Retina (tissue), 1 donor: ENCODE data around the gene CNTN4.
"Not testable (repeated sequence)": the region's sequence is repeated elsewhere in the genome, so short reads cannot be mapped to it uniquely, and the experiment has no call there.

Source experiments
- DNase-seq: peaks from one replicate; pipeline ENCODE4 v3.0.0-alpha.2; 2016

The CNTN4 gene

DNA sequence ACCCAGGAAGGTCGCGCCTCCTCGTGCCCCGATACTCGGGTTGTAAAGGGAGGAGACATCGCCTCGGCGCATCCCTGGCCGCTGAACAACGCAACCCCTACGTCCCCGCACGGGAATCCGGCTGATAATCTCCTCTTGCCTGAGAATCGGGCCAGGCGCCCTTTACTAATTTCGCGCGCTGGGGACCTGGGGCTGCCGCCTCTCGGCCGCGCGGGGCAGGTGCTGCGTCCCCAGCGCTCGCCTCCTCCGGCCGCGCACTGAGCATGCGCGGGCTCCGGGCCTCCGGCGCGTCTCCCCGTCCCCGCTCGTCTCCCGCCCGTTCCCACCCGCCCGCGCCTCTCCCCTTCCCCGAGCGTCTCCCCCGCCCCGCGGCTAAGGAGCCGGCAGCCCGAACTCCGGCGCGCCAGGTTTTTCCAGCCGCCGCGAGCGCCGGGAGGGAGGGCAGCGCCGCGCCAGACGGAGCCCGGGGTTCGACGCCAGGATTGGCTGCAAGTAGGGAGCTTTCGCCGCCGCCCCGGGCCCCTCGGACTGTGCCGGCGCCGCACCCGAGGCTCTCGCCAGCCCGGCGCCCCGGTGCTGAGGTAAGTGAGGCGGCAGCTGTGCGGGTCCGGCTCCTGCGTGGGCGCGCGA lies at the start of gene CNTN4:
CNTN4 (plus strand) TSS at position 469 of the 630 bp plus-strand sequence.
- peak; percentile 92 for DNase-seq

DNA sequence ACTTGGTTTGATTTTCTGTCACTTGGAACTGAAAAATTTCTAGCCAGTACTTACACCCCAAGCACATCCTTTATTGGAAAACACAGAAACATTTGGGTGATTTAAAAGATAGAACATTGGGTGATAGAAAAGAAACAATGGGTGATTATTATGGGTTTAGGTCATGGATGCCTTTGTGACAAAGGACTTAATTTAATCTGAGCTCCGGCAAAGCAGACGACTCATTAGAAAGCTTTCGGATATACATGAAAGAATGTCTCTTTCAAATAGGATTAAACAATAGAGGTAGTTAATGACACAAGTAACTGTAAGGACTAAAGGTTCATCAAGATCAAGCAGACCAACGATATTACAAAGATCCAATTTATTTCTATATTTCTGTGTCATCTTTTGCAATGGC lies 37.3 kb upstream of the CNTN4 start:
- peak; percentile 40 for DNase-seq

DNA sequence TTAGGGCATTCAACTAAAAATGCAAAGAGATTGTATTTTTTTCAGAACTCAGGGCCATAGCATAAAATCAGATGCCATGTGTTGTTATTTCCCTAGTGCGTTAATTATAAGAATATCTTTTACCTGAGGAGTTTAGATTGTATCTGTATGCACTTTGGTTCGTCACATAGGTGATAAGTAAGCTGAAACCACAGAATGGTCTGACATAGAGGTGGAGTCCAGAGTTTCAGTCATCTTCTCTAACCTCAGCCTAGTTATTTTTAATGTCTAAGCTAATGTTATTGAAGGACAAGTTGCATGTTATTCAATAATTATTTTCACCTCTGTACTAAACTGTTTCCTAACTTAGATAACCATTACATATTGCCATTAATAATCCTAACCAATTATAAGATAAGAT lies 27.1 kb upstream of the CNTN4 start:
- no peak for DNase-seq

DNA sequence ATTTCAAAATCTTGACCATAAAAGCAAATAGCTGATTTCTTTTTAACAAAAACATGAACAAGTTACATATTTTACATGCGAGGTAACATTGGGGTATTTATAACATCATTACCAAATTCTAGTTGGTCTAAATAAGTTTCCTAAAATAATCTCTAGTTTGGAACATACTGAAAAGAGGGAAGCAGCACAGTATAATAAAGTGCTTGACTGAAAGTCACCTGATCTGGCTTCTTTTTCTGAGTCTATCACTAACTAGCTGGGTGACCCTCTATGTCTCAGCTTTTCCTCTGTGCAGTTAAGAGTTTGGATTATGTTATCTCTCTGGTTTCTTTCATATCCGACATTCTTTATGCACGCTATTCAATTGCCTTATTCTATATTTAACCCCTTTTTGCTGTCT lies 19.8 kb upstream of the CNTN4 start:
- DNase-seq: no peak

DNA sequence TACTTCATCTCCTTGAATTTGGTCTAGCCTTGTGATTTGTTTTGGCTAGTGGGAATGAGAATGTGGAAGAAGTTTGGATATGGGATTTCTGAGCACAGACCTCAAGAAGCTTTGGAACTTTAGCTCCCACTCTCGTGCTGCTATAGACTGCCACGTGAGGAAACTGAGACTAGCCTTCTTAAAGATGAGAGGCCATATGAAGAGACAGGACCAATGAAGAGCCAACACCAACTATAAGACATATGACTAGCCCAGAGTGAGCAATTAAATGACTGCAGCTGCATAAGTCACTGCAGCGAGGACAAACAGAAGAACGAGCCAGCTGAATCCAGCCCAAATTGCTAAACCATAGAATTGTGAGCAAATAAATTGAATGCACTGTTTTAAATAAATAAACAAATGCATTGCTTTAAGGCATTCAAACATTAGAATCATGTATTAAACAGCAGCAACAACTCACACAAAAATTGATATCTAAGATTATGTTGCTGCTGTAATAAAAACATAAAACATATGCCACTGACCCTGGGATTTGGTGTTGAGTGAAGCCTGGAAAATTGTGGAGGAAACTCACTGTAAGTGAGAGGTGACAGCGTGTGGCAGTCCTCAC lies 15.7 kb upstream of the CNTN4 start:
- DNase-seq: no peak

DNA sequence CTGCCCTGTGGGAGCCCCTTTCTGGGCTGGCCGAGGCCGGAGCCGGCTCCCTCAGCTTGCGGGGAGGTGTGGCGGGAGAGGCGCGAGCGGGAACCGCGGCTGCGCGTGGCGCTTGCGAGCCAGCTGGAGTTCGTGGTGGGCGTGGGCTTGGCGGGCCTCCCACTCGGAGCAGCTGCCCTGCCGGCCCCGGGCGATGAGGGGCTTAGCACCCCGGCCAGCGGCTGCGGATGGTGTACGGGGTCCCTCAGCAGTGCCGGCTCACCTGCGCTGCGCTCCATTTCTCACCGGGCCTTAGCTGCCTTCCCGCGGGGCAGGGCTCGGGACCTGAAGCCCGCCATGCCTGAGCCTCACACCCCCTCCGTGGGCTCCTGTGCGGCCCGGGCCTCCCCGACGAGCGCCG lies 15.1 kb upstream of the CNTN4 start:
- not testable (repeated sequence) for DNase-seq

DNA sequence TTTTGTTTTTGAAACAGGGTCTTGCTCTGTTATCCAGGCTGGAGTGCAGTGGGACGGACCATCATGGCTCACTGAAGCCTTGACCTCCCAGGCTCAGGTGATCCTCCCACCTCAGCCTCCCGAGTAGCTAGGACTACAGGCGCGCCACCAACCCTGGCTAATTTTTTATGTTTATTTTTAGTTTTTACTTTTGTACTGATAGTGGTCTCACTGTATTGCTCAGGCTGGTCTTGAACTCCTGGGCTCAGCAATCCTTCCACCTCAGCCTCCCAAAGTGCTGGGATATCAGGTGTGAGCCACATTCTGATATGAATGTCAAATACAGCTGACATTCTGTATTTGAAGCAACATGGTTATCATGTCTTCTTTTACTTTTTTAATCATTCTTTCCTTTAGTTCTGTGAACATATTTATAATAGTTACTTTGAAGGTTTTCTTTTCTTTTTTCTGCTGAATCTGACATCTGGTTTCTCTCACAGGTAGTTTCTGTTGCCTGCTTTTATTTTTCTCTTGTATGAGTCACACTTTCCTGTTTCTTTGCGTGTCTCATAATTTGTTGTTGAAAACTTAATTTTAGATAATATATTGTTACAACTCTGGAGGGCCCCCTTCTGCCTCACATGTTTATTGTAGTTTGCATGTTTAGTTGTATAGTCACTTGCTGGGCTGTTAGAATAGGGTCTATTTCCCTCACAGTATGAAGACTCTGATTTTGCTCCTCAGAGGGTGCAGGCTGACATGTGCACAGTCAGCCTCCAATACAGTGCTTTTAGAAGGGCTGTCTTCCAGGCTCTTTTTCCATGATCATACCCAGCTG lies 8.4 kb upstream of the CNTN4 start:
- no peak for DNase-seq

DNA sequence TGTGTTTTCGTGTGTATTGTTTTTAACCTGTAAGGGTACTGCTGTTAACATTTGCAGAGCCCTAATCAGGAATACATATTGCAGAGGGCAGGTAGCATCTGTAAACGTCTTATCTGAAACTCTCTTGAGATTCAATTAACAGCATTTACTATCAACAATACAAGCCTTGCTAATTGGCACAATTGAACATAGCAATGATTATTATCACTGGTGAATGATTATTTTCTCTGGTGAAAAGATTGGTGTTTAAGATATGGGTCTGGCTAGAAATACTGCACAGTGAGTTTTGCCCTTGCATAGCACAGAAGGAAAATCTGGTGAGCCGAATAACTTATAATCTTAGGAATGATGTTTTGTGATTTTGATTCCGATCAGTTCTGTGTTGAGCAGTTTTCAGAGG lies 5.9 kb upstream of the CNTN4 start:
- DNase-seq: no peak

DNA sequence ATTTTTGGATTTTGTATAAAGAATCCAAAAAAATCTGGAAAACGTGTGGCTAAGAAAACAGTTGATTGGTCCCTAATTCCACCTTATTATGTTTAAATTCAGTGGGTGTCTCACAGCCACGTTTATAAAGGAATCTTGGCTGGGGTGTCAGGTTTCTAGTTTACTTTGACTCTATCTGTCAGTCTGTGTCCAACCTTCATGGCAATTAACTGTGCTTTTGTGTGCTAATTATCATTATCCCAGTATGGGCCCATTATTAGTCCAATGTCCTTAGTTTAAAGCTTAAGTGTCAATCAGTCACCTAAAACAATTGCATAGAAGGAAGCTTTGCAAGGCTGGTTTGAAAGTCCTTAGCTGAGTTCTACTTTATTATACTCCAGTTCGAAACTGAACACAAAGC lies 3.7 kb upstream of the CNTN4 start:
- no peak for DNase-seq

DNA sequence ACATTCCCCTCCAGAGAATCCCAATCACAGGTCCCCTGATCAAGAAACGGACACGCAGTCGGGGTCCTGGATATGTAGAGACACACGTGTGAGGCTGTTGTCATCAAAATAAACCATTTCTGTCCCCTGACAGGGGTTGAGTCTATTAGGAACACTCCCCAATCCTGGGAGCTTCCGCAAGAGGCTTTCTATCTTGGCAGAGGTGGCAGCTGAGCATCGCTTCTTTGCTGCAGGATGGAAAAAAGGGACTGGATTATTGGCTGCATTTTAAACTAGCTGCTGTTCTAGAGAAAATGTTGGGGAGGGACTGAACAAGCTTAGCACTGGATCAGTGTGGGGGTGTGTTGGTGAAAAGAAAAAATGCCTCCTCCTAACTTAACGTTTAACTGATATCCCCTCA lies 2.5 kb upstream of the CNTN4 start:
- no peak for DNase-seq

DNA sequence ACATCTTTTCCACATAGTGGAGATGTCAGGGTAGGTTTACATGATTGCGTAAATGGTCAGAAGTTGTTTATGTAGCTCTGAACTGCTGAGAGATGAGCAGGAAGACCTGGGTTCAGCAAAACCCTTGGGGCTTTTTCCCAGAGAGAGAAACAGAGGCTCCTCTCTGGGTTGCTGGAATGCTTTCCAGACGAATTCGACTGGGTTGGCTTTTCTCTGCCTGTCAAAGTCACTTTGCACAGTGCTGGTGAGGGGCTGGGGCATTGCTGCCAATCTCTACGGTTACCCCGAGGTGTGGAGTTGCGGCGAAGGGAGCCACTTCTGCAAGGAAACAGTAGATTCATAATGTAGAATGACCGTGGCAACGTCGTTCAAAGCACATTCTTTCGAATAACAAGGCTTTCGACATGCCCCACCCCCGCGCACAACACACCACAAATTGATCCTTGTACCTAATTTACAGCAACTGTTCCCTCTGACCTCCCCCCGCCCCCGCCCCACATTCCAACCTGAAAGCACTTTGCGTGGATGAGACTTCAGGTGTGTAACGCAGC lies 950 bp upstream of the CNTN4 start:
- DNase-seq: peak; percentile 60

DNA sequence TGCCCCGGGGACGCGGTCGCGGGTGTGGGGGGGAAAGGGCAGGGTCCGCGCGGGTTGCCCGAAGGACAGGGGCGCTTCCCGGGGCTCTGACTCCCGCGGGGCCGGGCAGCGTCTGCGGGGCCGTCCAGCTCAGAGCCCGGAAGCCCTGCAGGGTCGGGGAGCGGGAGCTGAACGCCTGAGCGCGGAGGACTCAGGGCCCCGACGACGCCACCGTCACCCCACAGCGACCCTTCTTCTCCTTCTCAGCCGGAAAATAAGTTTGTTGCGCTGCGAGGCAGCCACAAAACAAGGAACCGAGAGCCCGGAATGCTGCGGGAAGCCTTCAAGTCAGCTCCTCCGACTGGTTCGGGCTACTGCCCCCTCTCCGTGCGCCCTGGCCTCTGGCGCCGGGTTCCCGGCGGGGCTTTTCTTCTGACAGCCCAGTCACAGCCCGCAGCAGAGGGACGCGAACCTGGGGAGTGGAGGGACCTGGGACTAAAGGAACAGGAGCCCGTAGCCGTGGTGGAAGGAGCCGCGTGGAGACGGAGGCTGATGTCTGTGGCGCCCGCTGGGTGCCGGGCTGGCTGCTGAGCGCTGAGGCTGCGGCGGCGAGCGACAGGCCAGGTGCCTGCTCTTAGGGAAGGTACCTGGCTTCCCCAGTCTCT lies 484 bp downstream of the CNTN4 start:
- DNase-seq: peak; percentile 92

DNA sequence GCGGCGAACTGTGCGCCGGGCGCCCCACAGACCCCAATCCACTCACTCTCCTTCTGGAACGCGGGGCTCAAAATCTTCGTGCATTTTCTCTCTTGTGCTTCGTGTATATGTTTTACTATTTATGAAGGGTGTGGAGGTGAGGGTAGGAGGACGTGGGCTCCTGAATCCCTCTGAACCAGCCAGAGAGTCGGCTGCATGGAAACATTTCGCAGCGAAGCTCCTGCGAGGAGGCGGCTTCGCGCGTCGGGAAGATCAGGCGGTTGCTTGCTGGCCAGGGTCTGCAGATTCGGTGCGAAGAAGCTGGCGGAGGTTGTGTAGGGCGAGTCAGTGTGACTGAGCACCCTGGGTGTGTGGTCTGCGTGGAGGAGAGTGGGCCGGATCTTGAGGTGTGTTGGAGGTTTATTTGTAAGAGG lies 1.1 kb downstream of the CNTN4 start:
- DNase-seq: peak; percentile 85

DNA sequence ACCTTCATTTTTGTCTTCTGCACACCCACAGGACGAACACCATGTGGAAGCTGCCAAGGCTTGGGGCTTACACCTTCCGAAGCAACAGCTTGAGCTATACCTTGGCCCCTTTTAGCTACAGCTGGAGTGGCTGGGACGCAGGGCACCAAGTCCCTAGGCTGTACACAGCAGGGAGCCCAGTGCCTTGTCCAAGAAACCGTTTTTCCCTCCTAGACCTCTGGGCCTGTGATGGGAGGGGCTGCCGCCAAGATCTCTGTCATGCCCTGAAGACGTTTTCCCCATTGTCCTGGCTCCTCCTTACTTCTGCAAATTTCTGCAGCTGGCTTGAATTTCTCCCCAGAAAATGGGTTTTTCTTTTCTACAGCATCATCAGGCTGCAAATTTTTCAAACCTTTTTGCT lies 7.8 kb downstream of the CNTN4 start:
- DNase-seq: no peak

DNA sequence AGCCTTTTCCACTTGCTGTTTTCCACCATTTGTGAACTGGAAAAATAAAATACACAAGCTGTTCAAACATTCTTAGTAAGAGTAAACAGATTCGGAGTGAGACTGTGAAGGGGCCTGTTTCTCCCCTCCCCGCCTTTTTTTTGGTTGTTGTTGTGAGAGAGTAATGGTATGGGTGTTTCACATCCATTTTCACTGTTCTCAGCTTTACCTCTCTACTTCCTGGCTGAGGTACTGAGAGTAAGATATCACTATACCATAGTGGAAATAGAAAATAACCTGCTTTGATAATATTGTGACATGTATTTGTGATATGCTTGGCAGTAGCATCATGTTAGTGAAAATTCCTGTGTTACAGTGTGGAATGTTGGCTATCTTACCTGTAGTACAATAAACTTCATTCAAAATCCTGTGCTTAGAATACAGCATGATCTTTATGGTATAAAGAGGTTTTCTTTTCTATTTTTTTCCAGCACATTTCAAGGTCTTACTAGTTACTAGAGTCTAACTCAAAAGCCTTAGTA lies 12.0 kb downstream of the CNTN4 start:
- no peak for DNase-seq

DNA sequence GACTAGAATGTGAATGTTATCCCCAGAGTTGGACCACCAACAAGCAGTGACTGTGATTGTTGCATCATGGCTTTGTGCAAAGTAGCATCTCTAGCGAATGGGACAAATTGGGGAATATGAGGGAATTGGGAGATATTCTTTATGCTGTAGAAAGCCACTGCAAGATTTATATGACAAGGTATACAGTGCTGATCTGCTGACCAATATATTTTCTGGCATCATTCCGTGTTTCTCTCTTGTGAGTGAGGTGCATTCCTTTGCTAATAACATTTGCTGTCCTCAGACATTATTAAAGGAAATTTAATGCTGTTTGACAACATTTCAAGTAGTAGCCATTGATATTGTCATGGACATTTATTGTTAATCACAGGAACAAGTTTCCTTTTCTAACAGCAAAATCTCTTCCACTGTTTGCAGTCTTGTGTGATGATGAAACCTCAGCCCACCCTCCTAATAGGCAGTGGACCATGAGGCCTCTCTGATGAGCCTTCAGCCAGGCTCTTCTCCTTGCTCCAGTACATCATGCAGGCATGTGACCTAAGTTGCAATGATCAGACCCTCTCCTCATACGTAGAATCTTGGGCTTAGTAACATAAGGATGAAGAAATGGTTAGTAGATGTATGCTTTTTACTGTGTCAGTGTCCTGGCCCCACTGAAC lies 16.1 kb downstream of the CNTN4 start:
- no peak for DNase-seq

DNA sequence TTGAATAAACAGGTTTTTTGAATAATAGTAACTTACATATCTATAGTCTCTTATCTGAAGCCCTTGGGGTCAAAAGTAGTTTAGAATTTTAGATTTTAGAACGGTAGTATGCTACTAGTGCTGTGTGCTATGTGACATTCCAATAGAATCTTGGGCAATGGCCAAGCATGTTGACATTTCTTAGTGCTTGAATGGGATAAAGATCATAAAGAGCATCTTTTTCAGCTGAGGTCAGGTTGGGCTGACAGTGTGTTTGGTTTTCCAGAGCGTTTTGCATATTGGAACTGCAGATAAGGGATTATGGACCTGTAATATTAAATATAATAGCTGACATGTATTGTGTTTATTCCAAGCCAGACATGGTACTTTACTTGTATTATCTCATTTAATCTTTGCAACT lies 32.1 kb downstream of the CNTN4 start:
- DNase-seq: no peak

DNA sequence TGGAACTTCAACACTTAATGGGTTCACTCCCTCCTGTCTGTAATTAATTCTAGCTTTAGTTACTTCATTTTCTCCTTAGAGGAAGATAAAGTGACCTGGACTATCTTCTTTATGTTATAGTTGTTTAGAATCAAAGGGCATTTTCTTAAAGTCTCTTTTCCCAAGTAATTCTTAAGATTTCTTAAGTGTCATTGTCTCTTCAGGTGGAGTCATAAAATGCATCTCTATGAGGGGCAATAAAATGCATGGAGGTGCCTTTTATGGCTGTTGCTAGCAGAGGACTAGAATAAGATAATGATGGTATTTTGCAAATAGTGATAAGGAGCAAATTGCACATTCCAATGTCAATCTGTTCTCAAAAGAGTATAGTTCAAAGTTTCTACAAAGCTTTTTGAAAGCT lies 34.5 kb downstream of the CNTN4 start:
- no peak for DNase-seq

DNA sequence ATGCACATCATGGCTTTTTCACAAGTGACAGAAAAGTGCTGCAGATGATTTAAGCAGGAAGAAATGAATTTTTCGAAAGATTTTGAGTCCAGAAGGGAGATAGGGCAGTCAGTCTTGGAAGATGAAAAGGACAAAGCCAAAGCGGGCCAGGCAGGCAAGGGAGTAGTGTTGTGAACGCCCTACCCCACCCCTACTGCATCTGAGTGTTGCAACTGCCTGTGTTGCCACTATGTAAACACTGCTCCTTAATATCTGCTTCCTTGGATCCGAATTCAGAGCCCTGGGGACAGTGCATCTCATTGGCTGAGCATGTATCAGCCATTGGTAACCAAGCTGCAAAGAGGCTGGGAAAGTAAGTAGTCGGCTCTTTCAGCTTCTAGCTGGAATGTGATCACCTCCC lies 39.0 kb downstream of the CNTN4 start:
- no peak for DNase-seq

DNA sequence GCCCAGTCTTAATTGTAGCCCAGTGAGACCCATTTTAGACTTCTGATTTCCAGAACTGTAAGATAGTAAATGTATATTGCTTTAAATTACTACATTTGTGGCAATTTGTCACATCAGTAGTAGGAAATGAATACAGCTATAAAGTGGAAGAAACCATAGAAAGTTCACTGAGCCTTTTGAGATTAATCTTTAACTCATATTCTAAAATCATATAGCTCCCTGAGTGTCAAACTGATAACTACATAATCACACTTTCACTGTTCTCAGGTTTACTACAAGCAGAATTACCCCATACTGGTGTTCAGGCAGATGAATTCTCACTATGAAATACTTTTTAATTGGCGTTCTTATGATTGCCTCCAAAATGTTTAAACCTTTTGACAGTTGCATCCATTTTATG lies 42.8 kb downstream of the CNTN4 start:
- no peak for DNase-seq

DNA sequence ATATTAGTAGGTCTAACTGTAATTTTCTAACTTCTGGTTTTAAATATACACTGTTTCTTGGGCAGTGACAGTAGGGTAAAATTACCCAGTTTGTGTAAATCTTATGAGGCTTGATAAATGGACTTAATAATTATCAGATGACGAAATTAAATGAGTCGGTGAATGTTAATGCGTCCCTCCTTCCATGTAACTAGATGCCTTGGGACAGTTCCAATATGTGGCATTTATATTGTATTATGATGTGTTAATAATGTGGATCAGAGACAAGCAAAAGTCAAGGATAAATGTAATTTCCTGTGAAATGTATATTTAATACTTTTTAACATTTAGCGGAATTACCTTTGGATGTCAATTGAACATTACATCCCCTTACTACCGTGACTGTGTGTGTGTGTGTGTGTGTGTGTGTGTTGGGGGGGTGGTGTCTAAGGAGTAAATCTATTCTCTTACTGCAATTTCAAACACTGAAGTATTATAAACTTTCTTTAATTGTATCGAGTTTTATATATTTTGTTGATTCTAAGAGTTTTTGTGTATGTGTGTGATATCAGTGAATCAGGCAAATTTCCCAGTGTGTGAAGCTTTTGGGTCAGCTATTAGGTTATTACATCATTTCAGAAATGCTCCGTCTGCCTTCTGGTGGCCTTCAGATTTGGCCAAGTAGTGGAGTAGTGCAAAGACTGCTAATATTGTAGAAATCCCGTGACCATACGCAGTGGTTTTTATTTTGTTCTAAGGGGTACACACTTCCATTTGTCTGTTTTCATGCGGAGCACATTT lies 50.1 kb downstream of the CNTN4 start:
- DNase-seq: no peak

DNA sequence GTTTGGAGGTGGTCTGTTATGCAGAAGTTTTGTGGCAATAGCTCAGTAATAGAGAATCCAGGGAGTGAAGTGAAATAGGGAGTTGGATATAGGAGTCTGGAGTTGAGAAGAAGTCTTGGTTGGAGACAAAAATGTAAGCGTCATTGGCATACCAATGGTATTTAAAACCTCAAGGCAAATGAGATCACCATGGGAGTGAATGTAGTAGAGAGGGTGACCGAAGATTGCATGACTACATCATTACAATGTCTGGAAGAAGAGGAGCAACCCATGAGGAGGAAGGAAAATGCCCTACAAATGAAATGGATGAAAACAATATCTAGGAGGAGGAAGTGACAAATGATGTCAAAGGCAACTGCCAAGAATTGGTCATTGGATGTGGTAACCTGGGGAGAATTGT lies 54.4 kb downstream of the CNTN4 start:
- DNase-seq: no peak
